Activated CD4-positive, alpha-beta T cell treated with anti-CD3 and anti-CD28 coated beads for 48 hours (primary cell): Measurements from ENCODE around the gene ME3.
"Not testable (repeated sequence)": the region's sequence is repeated elsewhere in the genome, so short reads cannot be mapped to it uniquely, and the experiment has no call there.

ENCODE experiments used
- DNase-seq: peaks from one replicate; pipeline ENCODE4 v3.0.0-alpha.2; 2020

Gene ME3

GRCh38 chr11:86453290-86454030 is 219.0 kb downstream of the ME3 start:
- DNase-seq: no peak

GRCh38 chr11:86449993-86450629 is 222.3 kb downstream of the ME3 start:
- DNase-seq: no peak

DNA sequence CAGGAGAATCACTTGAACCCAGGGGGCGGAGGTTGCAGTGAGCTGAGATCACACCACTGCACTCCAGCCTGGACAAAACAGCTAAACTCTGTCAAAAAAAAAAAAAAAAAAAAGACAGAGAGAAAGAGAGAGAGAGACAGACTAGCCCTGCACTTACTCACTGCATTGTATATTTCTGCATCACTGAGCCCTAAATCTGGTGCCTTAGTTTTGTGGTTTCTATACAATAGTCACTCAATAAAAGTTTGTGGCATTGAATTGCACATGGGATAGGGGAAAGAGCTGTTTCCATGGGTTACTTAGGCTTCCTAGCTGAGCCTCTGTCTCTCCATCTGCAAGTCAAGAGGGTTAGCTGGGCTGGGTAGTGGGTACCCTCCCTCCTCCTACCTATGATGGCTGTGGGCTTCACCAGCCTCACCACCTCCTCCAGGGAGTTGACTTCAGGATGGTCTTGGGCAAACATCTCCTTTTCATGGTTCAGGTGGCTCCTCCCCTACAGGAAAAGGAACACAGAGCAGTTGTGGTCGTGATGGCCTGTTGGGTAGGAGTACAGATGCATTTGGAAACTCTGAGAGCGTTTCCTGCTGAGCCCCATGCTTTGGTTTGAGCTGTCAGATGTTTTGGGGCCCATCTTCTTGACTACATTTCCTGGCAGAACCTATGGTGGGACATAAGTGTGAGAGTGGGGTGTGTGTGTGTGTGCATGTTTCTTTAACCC is 224.5 kb downstream of the ME3 start:
- peak; percentile 54 for DNase-seq

- no peak for DNase-seq
Observed at GRCh38 chr11:86446924-86447285, 225.5 kb downstream of the ME3 start.

DNA sequence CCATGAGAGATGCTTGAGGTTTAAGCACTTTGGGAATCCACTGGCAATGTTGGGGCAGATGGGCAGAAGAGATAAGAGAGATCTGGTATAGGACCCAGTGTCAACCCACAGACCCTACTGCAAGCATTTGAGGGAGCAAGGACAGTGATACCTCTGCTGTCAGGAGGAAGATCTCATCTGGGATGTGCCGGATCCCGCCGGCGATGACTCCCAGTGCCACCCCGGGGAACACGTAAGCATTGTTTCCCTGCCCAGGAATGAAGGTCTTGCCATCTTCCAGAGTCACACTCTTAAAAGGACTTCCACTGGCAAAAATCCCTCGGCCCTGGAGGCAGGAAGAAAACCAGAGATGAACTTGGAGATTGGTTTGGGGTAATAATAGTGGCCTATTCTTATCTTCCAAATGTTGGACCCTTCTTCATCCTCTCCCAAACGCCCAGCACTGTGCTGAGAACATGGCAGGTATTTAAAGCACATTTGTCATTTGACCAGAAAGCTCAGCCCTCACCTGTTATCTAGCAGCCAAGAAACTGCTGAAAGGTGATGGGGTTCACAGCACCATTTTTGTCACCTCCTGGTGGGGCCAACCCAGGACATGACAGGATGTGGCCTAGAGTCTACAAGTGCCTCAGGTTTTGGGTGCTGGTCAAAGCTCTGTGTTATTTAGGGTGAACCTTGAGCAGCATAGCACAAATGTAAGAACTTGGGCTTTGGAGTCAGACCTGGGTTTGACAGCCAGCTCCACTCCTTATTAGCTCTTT is 226.1 kb downstream of the ME3 start:
- DNase-seq: no peak

DNA sequence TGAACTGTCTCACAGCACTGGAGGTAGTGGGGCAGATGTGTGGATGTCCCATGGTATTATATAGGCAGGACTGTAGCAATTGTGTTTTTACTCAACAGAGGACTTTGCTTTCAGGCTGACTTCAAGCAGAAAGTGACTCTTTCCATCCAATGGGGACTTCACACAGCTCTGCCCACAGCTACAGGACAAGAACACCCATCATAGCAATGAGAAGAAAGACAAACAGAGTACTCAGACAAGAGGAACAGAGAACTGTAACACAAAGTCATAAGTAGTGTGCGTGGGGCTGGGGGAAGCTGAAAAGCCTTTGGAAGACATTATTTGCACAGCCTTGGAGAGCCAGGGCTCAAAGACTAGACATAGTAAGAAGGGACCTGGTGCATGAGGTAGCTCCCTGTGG is 227.4 kb downstream of the ME3 start:
- no peak for DNase-seq

DNA sequence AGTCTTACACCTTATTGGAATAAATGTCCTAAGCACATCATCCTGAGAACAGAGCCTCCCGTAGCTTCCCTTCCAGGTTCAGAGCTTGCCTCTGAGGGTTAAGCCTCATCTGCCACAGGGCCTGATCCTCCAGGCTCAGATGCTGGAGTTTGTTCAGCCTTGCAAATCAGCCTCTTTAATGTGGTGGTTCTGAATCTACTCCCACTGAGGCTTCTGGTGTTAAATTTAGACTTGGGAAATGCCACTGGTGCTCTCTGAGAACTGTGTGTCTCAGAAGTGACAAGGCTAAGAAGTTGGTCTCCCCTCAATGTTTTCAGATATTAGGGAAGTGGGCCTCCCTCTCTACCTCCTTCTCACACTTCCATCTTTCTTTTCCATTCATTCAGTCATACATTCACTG is 229.0 kb downstream of the ME3 start:
- DNase-seq: no peak

GRCh38 chr11:86442827-86443226 is 229.6 kb downstream of the ME3 start:
- DNase-seq: no peak

- DNase-seq: peak; percentile 43
Observed at GRCh38 chr11:86442420-86442819, 230.0 kb downstream of the ME3 start.

- no peak for DNase-seq
Observed at GRCh38 chr11:86440843-86441242, 231.6 kb downstream of the ME3 start.

DNA sequence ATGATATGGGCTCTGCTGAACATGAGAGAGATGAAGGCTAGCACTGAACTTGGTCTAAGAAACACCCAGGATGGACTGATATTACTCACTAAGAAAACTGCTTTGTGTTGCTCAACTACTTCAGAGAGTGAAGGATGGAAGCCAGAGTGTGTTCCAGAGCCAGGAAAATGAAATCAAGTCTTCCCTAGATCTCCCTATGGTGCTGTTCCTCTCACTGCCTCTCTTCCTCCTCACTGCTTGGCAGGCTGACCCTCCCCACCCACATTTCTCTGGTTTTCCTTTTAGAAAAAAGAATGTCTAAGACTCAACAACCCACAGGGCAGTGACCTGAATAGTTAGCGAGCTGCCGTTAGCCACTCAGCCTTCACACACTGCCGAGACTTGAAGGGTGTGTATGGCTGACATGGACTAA is 232.1 kb downstream of the ME3 start:
- DNase-seq: no peak

- DNase-seq: no peak
Observed at GRCh38 chr11:86438685-86439084, 233.7 kb downstream of the ME3 start.

- no peak for DNase-seq
Observed at GRCh38 chr11:86435711-86436110, 236.7 kb downstream of the ME3 start.

DNA sequence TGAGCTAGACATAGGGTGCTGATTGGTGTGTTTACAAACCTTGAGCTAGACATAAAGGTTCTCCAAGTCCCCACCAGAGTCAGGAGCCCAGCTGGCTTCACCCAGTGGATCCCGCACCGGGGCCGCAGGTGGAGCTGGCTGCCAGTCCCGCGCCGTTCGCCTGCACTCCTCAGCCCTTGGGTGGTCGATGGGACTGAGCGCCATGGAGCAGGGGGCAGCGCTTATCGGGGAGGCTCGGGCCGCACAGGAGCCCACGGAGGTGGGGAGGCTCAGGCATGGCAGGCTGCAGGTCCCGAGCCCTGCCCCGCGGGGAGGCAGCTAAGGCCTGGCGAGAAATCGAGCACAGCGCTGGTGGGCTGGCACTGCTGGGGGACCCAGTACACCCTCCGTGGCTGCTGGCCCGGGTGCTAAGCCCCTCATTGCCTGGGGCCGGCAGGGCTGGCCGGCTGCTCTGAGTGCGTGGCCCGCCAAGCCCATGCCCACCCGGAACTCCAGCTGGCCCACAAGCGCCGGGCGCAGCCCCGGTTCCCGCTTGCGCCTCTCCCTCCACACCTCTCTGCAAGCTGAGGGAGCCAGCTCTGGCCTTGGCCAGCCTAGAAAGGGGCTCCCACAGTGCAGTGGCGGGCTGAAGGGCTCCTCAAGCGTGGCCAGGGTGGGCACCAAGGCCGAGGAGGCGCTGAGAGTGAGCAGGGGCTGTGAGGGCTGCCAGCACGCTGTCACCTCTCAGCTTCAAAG is 238.9 kb downstream of the ME3 start:
- DNase-seq: not testable (repeated sequence)

- DNase-seq: no peak
Observed at GRCh38 chr11:86431258-86431657, 241.2 kb downstream of the ME3 start.

GRCh38 chr11:86427441-86427840 is 245.0 kb downstream of the ME3 start:
- DNase-seq: no peak

DNA sequence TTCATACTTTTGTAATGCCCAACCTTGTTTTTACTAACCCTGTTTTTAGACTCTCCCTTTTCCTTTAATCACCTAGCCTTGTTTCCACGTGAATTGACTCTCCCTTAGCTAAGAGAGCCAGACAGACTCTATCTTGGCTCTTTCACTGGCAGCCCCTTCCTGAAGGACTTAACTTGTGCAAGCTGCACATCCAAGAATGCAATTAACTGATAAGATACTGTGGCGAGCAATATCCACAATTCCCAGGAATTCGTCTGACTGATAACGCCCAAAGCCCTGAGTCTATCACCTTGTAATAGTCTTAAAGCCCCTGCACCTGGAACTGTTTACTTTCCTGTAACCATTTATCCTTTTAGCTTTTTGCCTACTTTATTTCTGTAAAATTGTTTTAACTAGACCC is 248.9 kb downstream of the ME3 start:
- not testable (repeated sequence) for DNase-seq

DNA sequence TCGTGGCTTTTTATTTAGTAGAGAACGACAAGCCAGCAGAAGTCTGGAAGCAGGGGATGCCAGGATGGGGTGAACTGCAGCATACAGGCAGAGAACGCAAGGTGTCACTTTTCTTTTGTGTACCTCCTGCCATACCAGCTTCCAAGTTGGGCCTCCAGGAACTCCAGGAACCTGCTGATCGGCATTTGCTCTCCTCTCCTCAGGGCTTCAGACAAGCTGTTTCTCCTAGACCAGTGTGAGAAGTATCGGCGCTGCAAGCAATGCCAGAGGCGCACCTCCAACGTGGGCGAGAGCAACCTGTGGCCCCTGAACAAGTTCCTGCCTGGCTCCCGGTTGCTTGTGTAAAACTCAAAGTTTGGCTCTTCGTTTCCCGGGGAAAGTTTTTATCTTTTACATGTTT is 250.0 kb downstream of the ME3 start:
- DNase-seq: no peak

DNA sequence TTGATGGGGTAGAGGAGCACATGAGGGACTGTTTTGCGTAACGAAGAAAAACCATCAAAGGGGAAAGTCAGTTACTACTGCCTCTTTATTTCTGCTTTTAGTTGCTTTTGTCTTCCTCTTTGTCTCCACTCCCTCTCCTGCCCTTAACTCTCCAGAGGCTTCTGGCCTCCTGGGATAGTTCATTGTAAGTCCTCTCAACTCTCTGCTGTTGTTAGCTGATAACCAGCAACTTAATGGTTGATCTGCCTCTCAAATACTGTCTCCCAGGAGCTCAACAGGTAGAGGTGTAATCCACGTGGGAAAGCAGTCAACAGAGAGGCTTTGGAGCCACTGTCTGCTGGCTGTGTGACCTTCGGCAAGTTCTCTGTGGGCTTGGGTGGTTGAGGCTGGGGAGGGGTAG is 250.5 kb downstream of the ME3 start:
- no peak for DNase-seq

DNA sequence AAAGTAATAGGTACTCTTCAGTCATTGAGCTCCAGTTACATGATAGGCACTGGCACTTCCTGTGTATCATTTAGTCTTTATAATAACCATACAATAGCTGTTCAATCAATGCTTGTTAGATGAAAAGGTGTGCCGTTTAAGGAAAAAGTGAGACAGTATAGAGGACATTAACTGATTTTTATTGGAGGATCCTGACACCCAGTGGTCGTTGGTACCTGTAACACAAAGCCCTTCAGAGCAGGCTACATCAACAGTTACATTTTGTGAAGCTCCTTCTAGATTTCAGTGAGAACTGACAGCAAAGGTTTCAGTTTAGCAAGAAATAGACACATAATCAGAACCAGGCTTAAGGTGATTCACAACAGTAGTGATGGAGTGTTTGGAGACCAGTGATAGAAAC is 253.5 kb downstream of the ME3 start:
- DNase-seq: no peak

DNA sequence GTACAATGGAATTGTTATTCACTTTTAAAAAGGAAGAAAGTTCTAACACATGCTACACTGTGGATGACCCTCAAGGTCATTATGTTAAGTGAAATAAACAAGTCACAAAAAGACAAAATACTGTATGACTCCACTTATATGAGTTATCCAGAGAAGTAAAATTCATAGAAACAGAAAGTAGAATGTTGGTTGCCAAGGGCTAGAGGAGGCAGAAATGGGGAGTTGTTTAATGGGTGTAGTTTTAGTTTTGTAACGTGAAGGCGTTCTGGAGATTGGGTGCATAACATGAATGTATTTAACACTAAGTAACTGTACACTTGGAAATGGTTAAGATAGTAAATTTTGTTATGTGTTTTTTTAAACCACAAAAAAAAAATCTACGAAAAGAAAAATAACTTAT is 253.9 kb downstream of the ME3 start:
- DNase-seq: no peak

DNA sequence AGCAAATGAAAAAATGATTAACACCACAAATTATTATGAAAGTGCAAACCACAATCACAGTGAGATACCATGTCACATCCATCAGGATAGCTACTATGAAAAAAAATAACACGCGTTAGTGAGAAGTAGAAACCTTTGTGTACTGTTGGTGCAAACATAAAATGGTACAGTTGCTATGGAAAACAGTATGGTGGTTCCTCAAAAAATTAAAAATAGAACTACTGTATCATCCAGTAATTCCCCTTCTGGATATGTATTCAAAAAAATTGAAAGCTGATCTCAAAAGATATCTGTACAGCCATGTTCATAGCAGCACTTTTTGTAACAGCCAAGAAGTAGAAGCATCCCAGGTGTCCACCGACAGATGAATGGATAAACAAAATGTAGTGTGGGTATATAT is 254.3 kb downstream of the ME3 start:
- no peak for DNase-seq

DNA sequence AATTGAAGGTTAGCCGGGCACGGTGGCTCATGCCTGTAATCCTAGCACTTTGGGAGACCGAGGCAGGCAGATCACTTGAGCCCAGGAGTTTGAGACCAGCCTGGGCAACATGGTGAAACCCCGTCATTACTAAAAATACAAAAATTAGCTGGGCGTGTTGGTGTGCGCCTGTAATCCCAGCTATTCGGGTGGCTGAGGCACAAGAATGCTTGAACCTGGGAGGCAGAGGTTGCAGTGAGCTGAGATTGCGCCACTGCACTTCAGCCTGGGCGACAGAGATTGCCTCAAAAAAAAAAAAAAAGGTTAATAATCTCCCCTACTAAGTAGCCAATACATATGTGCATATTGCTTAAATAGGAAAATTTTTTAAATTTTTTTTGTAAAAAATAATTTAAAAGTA is 255.5 kb downstream of the ME3 start:
- not testable (repeated sequence) for DNase-seq
